ENCODE results near the gene ASIC4.

- TF ChIP-seq EZH2 (IDR thresholded peaks at IDR 0.05) (no peak), CTCF (IDR thresholded peaks at IDR 0.05) (no peak), EZH2phosphoT487 (IDR thresholded peaks at IDR 0.05) (no peak)
Measured at GRCh38 chr2:219506802-219507526, 7.3 kb upstream of the ASIC4 start.

All from neural progenitor cell (in vitro differentiated cells).